BLaER1 treated with 17β-estradiol and CSF1 and Interleukin-3, amounts not matched to agents 10 nM and 100 nM (cell line): ENCODE results near the gene GSK3A.

Experiments used
- H3K27ac ChIP-seq, 11 experiments: shearing (Covaris generic); formaldehyde crosslinking; 2 replicates each; pipeline ENCODE4 v1.8.1; 2022
- H3K27me3 ChIP-seq, 11 experiments: shearing (Covaris generic); formaldehyde crosslinking; 2 replicates each; pipeline ENCODE4 v1.8.1; 2022
- H3K36me3 ChIP-seq, 11 experiments: shearing (Covaris generic); formaldehyde crosslinking; 2 replicates each; pipeline ENCODE4 v1.8.1; 2022
- H3K4me1 ChIP-seq, 10 experiments: shearing (Covaris generic); formaldehyde crosslinking; 2 replicates each; pipeline ENCODE4 v1.8.1; 2022
- H3K4me2 ChIP-seq, 11 experiments: shearing (Covaris generic); formaldehyde crosslinking; 2 replicates each; pipeline ENCODE4 v1.8.1; 2022
- H3K4me3 ChIP-seq, 10 experiments: shearing (Covaris generic); formaldehyde crosslinking; 2 replicates each; pipeline ENCODE4 v1.8.1; 2022
- H3K9ac ChIP-seq, 11 experiments: shearing (Covaris generic); formaldehyde crosslinking; 2 replicates each; pipeline ENCODE4 v1.8.1; 2022
- H3K9me3 ChIP-seq, 11 experiments: shearing (Covaris generic); formaldehyde crosslinking; replicated peaks in 1 of 11; 2 replicates each; pipeline ENCODE4 v1.8.1; 2022
- H4K20me1 ChIP-seq, 11 experiments: shearing (Covaris generic); formaldehyde crosslinking; 2 replicates each; pipeline ENCODE4 v1.8.1; 2022
- Cebpa-rat ChIP-seq, 11 experiments: shearing (Covaris generic); IDR thresholded peaks; 2 replicates each; pipeline ENCODE4 v1.8.1; 2022

GSK3A gene

DNA sequence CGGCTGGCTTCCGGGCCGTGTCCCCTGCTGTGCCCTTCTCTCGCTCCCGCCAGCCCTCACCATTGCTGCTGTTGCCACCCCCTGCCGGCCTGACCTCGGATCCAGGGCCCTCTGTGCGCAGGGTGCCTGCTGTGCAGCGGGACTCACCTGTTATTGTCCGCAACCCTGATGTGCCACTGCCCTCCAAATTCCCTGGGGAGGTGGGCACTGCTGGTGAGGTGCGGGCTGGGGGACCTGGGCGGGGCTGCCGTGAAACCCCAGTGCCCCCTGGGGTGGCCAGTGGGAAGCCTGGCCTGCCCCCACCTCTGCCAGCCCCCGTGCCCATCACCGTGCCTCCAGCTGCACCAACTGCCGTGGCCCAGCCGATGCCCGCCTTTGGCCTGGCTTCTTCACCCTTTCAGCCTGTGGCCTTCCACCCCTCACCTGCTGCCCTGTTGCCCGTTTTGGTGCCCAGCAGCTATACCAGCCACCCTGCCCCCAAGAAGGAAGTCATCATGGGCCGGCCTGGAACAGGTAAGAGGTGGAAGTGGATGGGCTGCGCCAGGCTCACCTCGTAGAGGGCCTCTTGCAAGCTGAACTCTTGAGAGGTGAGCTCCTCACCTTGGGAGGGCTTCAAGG, 31.8 kb upstream of the GSK3A start:
- peaks cover 7 to 81% (median 43%) of the 10 kb centered on the region in 11 experiments; a peak in 17 of 22 replicates for H4K20me1 ChIP-seq
- H3K27me3 ChIP-seq, result no peaks in the 10 kb centered on the region
- H3K9me3 ChIP-seq, result no peaks in the 10 kb centered on the region
- peak overlapping the region in 9 of 11 experiments; percentile 9 to 80 (median 35); a peak in 9 of 22 replicates for H3K9ac ChIP-seq
- H3K4me2 ChIP-seq, result peak overlapping the region in 4 of 11 experiments; percentile 5 to 100 (median 96); a peak in 7 of 22 replicates
- H3K4me1 ChIP-seq, result peaks cover 55 to 85% (median 71%) of the 10 kb centered on the region in 10 experiments
- no peak overlapping the region for H3K27ac ChIP-seq
- H3K4me3 ChIP-seq, result no peak overlapping the region
- TF ChIP-seq Cebpa-rat (IDR thresholded peaks at IDR 0.05), result no peak
- H3K36me3 ChIP-seq, result peaks cover 38 to 69% (median 45%) of the 10 kb centered on the region in 11 experiments

DNA sequence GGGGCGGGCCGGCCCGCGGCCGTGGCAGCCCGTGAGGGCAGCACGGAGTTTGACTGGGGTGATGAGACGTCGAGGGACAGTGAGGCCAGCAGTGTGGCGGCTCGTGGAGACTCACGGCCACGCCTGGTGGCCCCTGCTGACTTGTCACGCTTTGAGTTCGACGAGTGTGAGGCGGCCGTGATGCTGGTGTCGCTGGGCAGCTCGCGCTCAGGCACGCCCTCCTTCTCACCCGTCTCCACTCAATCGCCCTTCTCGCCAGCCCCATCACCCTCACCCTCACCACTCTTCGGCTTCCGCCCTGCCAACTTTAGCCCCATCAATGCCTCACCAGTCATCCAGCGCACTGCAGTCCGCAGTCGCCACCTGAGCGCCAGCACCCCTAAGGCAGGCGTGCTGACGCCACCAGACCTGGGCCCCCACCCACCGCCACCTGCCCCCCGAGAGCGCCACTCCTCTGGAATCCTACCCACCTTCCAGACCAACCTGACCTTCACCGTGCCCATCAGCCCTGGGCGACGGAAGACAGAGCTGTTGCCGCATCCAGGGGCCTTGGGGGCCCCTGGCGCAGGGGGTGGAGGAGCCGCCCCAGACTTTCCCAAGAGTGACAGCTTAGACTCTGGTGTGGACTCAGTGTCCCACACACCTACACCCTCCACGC, 31.1 kb upstream of the GSK3A start:
- Histone ChIP-seq H3K27me3 (no peaks in the 10 kb centered on the region), H3K4me3 (no peak overlapping the region), H3K36me3 (peaks cover 38 to 69% (median 45%) of the 10 kb centered on the region in 11 experiments), H3K9me3 (no peaks in the 10 kb centered on the region), H3K4me1 (peaks cover 49 to 79% (median 65%) of the 10 kb centered on the region in 10 experiments), H4K20me1 (peaks cover 7 to 75% (median 37%) of the 10 kb centered on the region in 11 experiments; a peak in 17 of 22 replicates), H3K27ac (no peak overlapping the region; a peak in 1 of 22 replicates), H3K4me2 (peak overlapping the region in 2 of 11 experiments; percentile 93 to 100; a peak in 2 of 22 replicates), H3K9ac (peak overlapping the region in 8 of 11 experiments; percentile 9 to 97 (median 60); a peak in 7 of 22 replicates)
- TF ChIP-seq Cebpa-rat (IDR thresholded peaks at IDR 0.05), result no peak

DNA sequence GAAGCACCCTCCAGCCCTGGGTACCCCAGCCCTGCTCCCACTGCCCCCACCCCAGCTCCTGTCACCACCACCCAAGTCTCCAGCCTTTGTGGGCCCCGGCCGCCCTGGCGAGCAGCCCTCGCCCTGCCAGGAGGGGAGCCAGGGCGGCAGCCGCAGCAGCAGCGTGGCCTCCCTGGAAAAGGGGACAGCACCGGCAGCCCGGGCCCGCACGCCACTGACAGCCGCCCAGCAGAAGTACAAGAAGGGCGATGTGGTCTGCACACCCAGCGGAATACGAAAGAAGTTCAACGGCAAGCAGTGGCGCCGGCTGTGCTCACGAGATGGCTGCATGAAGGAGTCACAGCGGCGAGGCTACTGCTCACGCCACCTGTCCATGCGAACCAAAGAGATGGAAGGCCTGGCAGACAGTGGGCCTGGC, 30.6 kb upstream of the GSK3A start:
- no peaks in the 10 kb centered on the region for H3K27me3 ChIP-seq
- no peak for TF ChIP-seq Cebpa-rat (IDR thresholded peaks at IDR 0.05)
- no peak overlapping the region for H3K4me3 ChIP-seq
- peaks cover 38 to 68% (median 45%) of the 10 kb centered on the region in 11 experiments for H3K36me3 ChIP-seq
- peak overlapping the region in 2 of 11 experiments; percentile 97 to 99; a peak in 2 of 22 replicates for H3K27ac ChIP-seq
- H3K9ac ChIP-seq, result peak overlapping the region in 6 of 11 experiments; percentile 9 to 97 (median 38); a peak in 6 of 22 replicates
- H3K9me3 ChIP-seq, result no peaks in the 10 kb centered on the region
- H3K4me2 ChIP-seq, result no peak overlapping the region
- peaks cover 43 to 73% (median 59%) of the 10 kb centered on the region in 10 experiments for H3K4me1 ChIP-seq
- peaks cover 5 to 69% (median 31%) of the 10 kb centered on the region in 11 experiments; a peak in 16 of 22 replicates for H4K20me1 ChIP-seq

DNA sequence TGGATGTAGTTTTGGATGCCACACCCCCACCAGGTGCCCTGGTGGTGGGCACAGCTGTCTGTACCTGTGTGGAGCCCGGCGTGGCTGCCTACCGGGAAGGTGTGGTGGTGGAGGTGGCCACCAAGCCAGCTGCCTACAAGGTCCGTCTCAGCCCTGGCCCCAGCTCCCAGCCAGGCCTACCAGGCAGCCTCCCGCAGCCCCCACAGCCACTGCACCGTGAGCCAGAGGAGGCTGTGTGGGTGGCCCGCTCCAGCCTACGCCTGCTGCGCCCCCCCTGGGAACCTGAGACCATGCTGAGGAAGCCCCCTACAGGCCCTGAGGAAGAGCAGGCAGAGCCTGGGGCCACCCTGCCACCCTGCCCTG, 30.1 kb upstream of the GSK3A start:
- Histone ChIP-seq H3K9me3 (no peaks in the 10 kb centered on the region), H3K27ac (peak overlapping the region in 6 of 11 experiments; percentile 45 to 99 (median 96); a peak in 10 of 22 replicates), H3K4me2 (no peak overlapping the region), H4K20me1 (peaks cover under 1 to 65% (median 26%) of the 10 kb centered on the region in 11 experiments; a peak in 16 of 22 replicates), H3K4me1 (peaks cover 43 to 73% (median 58%) of the 10 kb centered on the region in 10 experiments), H3K27me3 (no peaks in the 10 kb centered on the region), H3K4me3 (no peak overlapping the region), H3K9ac (peak overlapping the region in 7 of 11 experiments; percentile 9 to 97 (median 82); a peak in 11 of 22 replicates), H3K36me3 (peaks cover 38 to 63% (median 45%) of the 10 kb centered on the region in 11 experiments)
- no peak for TF ChIP-seq Cebpa-rat (IDR thresholded peaks at IDR 0.05)

DNA sequence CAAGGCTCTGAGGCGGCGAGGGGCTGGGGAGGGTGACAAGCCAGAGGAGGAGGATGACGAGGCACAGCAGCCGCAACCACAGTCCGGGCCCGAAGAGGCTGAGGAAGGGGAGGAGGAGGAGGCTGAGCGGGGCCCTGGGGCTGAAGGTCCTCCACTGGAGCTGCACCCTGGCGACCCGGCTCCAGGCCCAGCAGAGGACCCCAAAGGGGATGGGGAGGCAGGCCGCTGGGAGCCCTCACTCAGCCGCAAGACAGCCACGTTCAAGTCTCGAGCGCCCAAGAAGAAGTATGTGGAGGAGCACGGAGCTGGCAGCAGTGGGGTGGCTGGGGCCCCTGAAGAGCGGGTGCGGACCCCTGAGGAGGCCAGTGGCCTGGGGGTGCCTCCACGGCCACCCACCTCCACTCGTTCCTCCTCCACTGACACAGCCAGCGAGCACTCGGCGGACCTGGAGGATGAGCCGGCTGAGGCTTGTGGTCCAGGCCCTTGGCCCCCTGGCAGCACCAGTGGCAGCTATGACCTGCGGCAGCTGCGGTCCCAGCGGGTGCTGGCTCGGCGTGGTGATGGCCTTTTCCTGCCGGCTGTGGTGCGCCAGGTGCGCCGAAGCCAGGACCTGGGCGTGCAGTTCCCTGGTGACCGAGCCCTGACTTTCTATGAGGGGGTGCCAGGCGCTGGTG, 29.6 kb upstream of the GSK3A start:
- Histone ChIP-seq H3K9ac (peak overlapping the region in 9 of 11 experiments; percentile 39 to 97 (median 89); a peak in 10 of 22 replicates), H3K27ac (peak overlapping the region in 9 of 11 experiments; percentile 45 to 99 (median 93); a peak in 13 of 22 replicates), H3K4me3 (no peak overlapping the region), H3K36me3 (peaks cover 38 to 58% (median 44%) of the 10 kb centered on the region in 11 experiments), H3K9me3 (no peaks in the 10 kb centered on the region), H3K4me1 (peaks cover 43 to 73% (median 58%) of the 10 kb centered on the region in 10 experiments), H3K27me3 (no peaks in the 10 kb centered on the region), H3K4me2 (peak overlapping the region in 9 of 11 experiments; percentile 94 to 100 (median 99); a peak in 17 of 22 replicates), H4K20me1 (peaks cover 0 to 59% (median 23%) of the 10 kb centered on the region in 11 experiments; a peak in 14 of 22 replicates)
- no peak for TF ChIP-seq Cebpa-rat (IDR thresholded peaks at IDR 0.05)

DNA sequence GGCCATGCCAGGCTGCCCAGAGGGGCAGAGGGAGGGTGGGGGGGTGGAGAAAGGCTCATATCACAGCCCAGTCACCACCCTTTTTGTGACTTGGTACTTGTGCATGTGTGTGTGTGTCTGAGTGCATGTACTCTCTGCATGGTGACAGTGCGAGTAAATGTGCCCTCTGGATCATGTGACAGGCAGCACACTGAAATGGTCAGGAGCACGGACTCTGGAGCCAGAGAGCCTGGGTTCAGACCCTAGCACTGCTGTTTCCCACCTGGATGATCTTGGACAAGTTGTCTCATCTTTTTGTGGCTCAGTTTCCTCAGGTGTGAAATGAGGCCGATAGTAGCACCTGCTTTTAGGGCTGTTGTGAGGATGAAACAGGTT, 28.6 kb upstream of the GSK3A start:
- H3K4me2 ChIP-seq, result peak overlapping the region; percentile 92 to 100 (median 99)
- peaks cover 33 to 48% (median 44%) of the 10 kb centered on the region in 11 experiments for H3K36me3 ChIP-seq
- peak overlapping the region in 9 of 10 experiments; percentile 61 to 86 (median 74); a peak in 17 of 20 replicates for H3K4me3 ChIP-seq
- H4K20me1 ChIP-seq, result peaks cover 0 to 50% (median 13%) of the 10 kb centered on the region in 11 experiments; a peak in 14 of 22 replicates
- TF ChIP-seq Cebpa-rat (IDR thresholded peaks at IDR 0.05), result no peak
- H3K27me3 ChIP-seq, result no peaks in the 10 kb centered on the region
- peak overlapping the region in 10 of 11 experiments; percentile 76 to 99 (median 92); a peak in 21 of 22 replicates for H3K27ac ChIP-seq
- H3K9me3 ChIP-seq, result no peaks in the 10 kb centered on the region
- peaks cover 35 to 67% (median 50%) of the 10 kb centered on the region in 10 experiments for H3K4me1 ChIP-seq
- peak overlapping the region; percentile 82 to 97 (median 90); a peak in 20 of 22 replicates for H3K9ac ChIP-seq

DNA sequence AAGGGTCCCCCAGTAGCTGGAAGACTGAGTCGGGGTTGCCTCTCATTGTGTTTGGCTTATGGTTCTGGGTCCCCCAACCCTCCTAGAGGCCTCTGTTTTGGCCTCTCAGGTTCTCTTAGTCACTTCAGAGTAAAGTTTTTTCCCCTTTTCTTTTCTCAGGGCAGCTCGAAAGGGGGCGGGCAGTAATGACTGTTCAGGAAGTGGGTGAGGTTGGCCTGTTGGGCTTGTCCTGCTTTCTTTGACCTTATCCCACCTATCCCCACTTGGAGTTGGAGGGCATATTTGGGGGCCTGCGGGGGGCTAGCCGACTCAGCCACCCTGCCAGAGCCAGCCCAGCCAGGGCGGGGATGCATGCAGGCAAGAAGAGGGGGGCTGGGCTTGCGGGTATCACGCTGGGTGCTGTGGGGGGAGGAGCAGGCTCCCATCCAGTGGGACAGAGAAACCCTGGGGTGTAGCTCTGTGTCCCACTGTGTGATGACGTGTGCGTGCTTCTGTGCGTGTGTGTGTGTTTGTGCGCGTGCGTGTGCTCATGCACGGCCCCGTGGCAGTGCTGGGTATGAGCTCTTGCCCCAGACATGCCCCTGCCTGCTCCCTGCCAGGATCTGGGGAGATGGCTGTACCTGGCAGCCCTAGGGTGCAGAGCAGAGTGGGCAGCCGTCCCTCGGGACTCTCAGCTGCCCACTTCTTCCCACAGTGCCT, 28.1 kb upstream of the GSK3A start:
- H3K4me2 ChIP-seq, result peak overlapping the region; percentile 92 to 100 (median 99)
- peaks cover 34 to 61% (median 46%) of the 10 kb centered on the region in 10 experiments for H3K4me1 ChIP-seq
- peak overlapping the region; percentile 76 to 99 (median 91) for H3K27ac ChIP-seq

More for the DNA sequence above, 28.1 kb upstream of the GSK3A start:
- Histone ChIP-seq H3K4me3 (peak overlapping the region; percentile 61 to 86 (median 72)), H3K9me3 (no peaks in the 10 kb centered on the region), H4K20me1 (peaks cover 0 to 44% (median 10%) of the 10 kb centered on the region in 11 experiments; a peak in 13 of 22 replicates), H3K27me3 (no peaks in the 10 kb centered on the region), H3K9ac (peak overlapping the region; percentile 82 to 97 (median 90)), H3K36me3 (peaks cover 33 to 43% (median 39%) of the 10 kb centered on the region in 11 experiments)
- no peak for TF ChIP-seq Cebpa-rat (IDR thresholded peaks at IDR 0.05)
